GM19438 (cell line): ENCODE results near the gene RPTOR.
A peak's percentile ranks its signal among the peaks of the same experiment; 100 is the strongest.

Experiments
- ATAC-seq: cut with Tn5 transposase; IDR thresholded peaks from one replicate; pipeline ENCODE4 v1.9.1; 2021; ENCODE audit warnings: low read depth; ENCODE audit not compliant: unreplicated experiment

Gene RPTOR

GRCh38 chr17:80582165-80582564, 37.5 kb downstream of the RPTOR start:
- ATAC-seq: no peak

DNA sequence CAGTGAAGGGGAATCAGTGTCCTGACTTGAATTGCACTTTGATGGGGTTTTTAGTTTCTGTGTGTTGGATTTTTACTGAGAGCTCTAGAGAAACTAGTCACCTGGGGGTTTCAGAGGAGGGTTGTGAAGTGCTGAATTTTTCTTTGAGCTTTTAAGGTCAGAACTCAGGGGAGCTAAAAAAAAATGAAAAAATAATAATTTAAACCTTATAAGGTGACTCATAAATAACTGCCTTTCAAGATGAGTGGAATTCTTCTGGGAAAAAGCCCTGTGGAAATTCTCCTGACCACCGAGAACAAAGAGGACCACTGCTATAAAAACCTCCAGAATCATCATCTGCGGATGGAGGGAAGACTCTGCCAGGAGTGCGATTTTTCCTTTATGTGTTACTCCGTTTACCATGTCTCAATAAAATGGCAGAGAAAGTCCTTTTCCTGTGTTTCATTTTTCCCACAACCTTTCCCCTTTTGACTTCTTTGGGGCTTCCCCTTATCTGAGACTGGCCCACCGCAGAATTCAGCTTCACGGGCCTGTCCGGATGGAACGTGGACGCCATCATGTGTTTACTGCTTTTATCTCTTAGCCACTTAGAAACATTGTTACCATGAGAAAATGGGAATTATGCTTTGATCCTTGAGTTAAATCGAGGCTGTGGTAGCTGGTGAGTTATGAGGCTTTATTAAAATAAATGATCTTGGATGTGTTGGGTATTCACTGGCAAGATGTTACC, 39.7 kb downstream of the RPTOR start:
- no peak for ATAC-seq

DNA sequence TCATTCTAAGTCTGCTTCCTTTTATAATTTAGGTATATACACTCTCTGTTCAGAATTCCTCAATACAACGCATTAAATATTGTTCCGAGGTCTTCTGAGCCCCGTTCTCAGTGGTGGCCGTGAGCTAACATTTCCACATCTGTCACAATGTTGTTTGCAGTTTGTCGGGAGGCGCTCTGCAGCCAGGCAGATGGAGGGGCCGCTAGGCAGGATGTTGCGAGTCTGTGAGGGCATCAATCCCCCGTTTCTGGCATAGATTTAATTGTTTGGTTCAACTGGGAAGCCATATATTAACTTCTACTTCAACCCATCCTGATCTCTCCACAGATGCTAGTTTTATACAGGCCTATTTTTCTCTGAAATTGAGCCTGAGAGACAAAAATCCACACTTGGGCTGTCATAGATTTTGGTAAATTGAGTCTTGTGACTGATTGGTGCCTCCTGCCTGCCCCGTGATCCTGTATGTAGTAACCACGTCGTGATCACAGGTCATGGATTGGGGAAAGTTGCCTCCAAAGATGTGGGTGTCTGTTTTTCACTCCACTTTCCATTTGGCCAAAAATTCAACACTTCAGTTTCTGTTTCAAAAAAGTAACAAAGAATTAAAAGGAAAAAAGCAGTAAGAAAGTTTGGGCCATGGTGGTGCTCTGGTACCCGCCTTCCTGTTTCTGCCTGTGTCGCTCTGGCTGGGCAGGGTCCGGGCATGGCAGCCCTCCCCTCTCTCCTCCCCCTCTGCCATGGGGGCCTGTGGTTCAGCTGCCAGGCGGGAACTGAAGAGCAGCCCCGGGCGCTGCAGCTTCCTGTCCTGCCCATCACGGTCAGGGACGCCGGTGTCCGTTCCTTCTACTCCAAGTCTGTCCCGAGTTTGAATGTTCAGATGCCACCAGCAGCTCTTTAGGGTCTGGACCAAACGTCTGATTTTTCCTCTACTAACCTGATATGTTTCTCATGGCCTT, 41.5 kb downstream of the RPTOR start:
- no peak for ATAC-seq

- no peak for ATAC-seq
Observed at GRCh38 chr17:80586846-80587228, 42.2 kb downstream of the RPTOR start.

GRCh38 chr17:80588702-80589383, 44.2 kb downstream of the RPTOR start:
- no peak for ATAC-seq

DNA sequence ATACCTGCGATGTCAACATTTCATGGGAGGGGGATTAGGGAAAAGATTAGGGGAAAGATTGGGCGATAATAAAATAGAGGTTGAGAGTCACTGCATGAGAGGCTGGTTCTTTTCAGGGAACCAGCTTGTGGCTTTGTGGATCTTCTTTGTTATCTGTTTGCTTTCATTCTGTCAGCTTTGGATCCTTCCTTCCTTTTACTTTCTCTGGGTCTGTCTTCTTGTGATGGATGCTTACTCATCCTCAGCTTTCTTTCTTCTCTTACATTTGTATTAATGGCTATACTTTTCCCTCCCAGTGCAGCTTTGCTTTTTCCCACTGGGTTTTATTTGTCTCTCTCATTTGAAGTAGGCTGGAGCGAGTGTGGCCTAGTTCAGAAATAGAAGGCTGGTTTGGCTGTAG, 47.1 kb downstream of the RPTOR start:
- no peak for ATAC-seq

GRCh38 chr17:80592243-80592642, 47.6 kb downstream of the RPTOR start:
- ATAC-seq: no peak

GRCh38 chr17:80593181-80593580, 48.5 kb downstream of the RPTOR start:
- no peak for ATAC-seq

- ATAC-seq: no peak
Observed at GRCh38 chr17:80594431-80595269, 50.0 kb downstream of the RPTOR start.

DNA sequence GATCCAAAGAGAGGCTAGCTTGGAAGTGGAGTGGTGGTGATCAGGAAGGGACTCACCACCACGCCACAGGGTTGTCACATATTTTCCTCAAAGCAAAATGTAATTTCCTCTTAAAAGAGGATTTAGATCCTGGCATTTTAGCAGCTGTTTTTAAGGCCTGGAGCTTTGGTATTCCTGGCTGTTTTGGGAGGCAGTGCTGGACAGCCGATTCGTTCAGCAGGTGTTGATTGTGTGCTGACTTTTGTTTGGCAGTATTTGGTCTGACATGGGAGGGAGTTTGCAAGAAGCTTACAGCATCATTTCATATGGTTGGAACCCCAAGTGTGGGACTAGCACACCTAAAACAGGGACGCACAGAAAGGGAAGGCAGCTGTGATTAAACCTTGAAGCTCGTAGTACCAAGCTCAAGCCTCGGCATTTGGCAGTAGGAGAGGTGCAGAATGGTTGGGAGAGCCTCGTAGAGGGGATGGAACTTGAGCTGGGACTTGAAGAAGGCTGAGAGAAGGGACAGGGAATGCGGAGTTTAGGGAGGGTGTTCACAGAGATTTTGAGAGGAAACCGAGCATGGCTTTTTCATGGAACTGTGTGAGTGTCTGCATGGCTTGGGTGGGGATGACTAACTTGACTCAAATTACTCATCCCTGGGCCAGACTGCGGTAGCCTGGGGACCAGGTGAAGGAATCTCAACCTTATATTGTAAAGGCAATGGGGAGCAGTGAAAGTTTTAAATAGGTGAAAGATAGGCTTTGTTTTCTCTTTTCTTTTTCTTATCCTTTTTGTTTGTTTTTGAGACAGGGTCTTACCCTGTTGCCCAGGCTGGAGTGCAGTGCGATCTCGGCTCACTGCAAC, 52.3 kb downstream of the RPTOR start:
- no peak for ATAC-seq

DNA sequence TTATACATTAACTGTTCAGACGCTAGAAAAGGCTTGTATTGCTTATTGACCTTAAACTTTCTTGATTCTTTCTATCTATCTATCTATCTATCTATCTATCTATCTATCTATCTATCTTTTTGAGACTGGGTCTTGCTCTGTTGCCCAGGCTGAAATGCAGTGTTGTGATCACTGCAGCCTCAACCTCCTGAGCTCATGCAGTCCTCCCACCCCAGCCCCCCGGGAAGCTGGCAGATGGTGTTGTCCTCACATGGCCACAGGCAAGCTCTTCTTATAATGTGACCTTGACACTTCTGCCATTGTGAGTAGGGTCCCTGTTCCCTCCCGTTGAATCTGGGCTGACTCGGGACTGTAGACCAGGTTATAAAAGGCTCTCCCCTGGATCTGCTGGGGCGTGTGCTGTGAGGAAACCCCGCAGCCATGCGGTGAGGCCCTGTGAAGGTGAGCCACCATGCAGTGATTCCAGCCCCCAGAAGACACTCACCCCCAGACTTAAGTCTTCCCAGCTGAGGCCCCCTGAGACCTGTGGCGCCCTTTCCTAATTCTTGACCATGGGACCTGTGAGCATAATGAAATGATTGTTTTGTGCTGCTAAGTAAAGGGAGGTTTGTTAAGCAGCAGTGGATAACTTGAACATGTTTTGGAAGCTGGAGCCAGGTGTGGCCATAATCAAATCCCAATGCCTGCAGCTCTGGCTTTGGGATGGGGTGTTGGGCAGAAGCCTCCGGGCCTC, 54.3 kb downstream of the RPTOR start:
- no peak for ATAC-seq

DNA sequence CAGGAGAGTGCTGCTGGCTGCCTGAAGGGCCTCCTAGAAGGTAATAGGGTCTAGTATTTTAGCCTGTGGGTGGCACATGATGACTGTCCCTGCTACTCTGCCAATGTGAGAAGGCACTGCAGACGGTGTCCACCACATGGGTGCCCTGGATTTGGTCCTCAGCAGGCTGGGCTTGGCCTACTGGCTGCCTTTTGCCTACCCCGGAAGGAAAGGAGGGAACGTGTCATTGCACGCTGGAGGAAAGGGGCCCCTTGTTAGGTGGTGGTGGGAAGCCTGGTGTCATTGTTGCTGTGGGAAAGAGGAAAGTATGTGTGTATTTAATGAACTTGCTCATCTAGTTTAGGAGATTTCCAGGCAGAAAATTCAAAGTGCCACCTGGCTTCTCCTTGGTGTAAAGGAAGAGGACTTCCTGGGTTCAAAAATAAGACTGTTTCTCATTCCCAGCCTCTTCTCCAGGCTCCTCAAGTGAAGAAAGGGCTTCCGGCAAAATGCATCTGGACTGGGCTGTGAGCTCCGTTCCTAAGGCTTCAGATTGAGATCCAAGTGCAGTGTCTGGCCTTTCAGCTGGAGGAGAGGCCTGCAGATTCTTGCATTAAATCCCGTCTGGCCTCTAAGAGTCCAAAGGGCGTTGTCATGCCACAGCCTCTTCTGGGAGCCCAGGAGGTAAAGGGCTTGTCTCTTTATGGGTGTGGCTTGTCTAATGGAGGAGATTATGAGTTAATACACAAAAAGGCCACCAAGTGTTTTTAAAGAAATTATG, 55.1 kb downstream of the RPTOR start:
- no peak for ATAC-seq

GRCh38 chr17:80601146-80601545, 56.5 kb downstream of the RPTOR start:
- ATAC-seq: no peak

- ATAC-seq: no peak
Observed at GRCh38 chr17:80603396-80603795, 58.8 kb downstream of the RPTOR start.

- no peak for ATAC-seq
Observed at GRCh38 chr17:80604009-80604669, 59.5 kb downstream of the RPTOR start.

GRCh38 chr17:80604670-80605010, 60.0 kb downstream of the RPTOR start:
- ATAC-seq: no peak

DNA sequence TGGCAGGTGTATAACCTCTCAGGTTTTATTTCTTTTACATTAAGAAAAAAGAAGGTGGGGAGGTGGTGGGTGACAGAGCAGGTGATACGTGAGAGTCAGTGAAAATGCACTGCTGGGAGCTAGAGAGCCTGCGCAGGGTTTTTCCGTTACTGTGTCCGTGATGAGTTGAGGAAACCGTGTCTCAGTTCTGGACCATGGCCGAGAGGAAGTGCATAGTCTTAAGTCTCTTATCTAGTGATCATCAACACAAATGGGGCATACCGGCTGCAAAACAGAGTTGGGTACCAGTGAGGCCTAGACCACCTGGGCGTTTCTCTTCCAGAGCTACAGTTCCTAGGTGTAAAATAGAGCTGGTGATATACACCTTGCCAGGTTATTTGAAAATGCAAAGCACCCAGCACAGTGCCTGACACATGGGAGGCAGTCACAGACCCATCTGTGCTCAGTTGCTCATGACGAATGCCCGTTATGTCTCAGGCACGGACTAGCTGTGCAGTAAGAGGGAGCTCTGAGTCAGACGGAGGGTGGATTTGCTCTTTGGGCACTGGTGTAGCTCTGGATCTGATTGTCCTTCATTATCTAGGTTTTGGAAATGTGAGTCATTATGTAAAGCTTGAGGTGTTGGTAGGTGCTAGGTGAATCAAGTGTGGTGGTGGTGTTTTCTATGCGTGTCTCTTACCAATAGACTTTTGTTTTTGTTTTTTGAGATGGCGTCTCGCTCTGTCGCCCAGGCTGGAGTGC, 60.9 kb downstream of the RPTOR start:
- peak; percentile 87 for ATAC-seq
